K562 (cell line): ENCODE measurements around the gene RALGAPA2. TPM values are rescaled to one million over a fixed set of nuclear protein-coding genes. Genes with fewer than 3 reads are reported as not detected.

ENCODE experiments used
- CBFA2T2 ChIP-seq: fragments of 450-650 bp; conservative IDR thresholded peaks from 2 replicates; pipeline ENCODE4 v1.6.1; 2017; ENCODE audit warnings: mild to moderate bottlenecking
- MYC ChIP-seq, 2 experiments: fragments of 250-450 bp in 1 of 2; sonication (Bioruptor Pico) in 1 of 2; IDR thresholded peaks; 2 replicates each; pipeline versions ENCODE4 v1.5.1 to v1.6.1; 2012 to 2021; ENCODE audit warnings: low read depth in 2 of 2, borderline replicate concordance in 1 of 2, improper control_type of control experiment in 1 of 2, low read length in 1 of 2, mild to moderate bottlenecking in 1 of 2, moderate library complexity in 1 of 2
- NFIX ChIP-seq: fragments of 250-450 bp; sonication (Bioruptor Pico); IDR thresholded peaks from 2 replicates; pipeline ENCODE4 v1.4.0; 2020; ENCODE audit warnings: low read depth, mild to moderate bottlenecking, moderate library complexity
- ZNF436 ChIP-seq: fragments of 250-450, 450-650 bp; sonication (Bioruptor Pico); formaldehyde crosslinking; IDR thresholded peaks from 2 replicates; pipeline ENCODE4 v1.7.0; 2020; ENCODE audit warnings: mild to moderate bottlenecking
- ZNF584 ChIP-seq: fragments of 200-800 bp; sonication (Bioruptor generic); IDR thresholded peaks from 2 replicates; pipeline ENCODE4 v1.6.1; 2016; ENCODE audit warnings: low read depth, mild to moderate bottlenecking, missing genetic modification characterization, missing compliant biosample characterization
- polyA plus RNA-seq, 8 experiments: library from polyadenylated mRNA; depleted of rRNA in 4 of 8; stranded (reverse) in 5 of 8; unstranded in 3 of 8; fragments of >200 nt; fragmentation: Nextera tagmentation in 2 of 8; fragmentation: Illumina TruSeq in 1 of 8; extraction: Ambion mirVana in 2 of 8; extraction: Trizol in 1 of 8; gene quantifications; 2 replicates each; pipeline versions ENCODE4 v1.2.1 to v1.2.3, GENCODE V29; 2011 to 2014; ENCODE audit warnings: inconsistent platforms in 1 of 8, missing spikeins in 1 of 8
- total RNA-seq, 7 experiments: library from RNA; depleted of rRNA in 6 of 7; stranded (reverse); fragments of >200 nt in 6 of 7; fragmentation: Illumina TruSeq in 2 of 7; extraction: Trizol in 2 of 7; gene quantifications; 2 replicates each; pipeline versions ENCODE4 v1.2.1 to v1.2.3, GENCODE V29; 2011 to 2021; ENCODE audit warnings: low replicate concordance in 1 of 7
- TF ChIP-seq, protein P1 (sequence below): fragments of 450-650 bp; formaldehyde crosslinking; IDR thresholded peaks from 2 replicates; pipeline ENCODE4 v1.4.0; 2020; ENCODE audit warnings: mild to moderate bottlenecking, mixed read lengths
- TF ChIP-seq, protein P2 (sequence below): fragments of 150-350 bp; IDR thresholded peaks from 2 replicates; pipeline ENCODE4 v1.6.1; 2014; ENCODE audit warnings: low read depth, mild to moderate bottlenecking, low read length, borderline replicate concordance
- TF ChIP-seq, protein P3 (sequence below): fragments of 250-450 bp; sonication (Bioruptor Pico); IDR thresholded peaks from 2 replicates; pipeline ENCODE4 v1.9.0; 2021; ENCODE audit warnings: mild to moderate bottlenecking
- TF ChIP-seq, protein P4 (sequence below): sonication (generic); formaldehyde crosslinking; IDR thresholded peaks from 2 replicates; pipeline ENCODE4 v1.8.1; 2022; ENCODE audit warnings: missing genetic modification reagents

The RALGAPA2 gene
- total and polyA plus RNA-seq, 9 of the 15 experiments (the other 6 are each of a cell fraction or from before 2014, with no cell fraction given) = 0.35 to 2.7 (median 1.4) TPM

DNA sequence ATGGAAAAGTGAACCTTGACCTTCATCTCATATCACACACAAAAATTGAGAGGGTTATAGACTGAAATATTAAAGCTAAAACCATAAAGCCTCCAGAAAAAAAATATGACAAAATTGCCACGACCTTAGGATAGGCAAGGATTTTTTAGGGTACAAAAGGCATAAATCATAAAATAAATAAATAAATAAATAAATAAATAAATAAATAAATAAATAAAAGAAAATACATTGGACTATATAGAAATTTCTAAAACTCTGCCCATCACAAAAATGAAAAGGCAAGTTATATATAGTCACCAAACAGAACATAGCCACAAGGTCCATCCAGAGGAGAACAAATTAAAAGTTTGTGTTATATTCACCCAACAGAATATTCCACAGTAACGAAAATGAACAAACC lies 235.9 kb downstream of the RALGAPA2 start (continued):
- TF ChIP-seq, protein P1, sequence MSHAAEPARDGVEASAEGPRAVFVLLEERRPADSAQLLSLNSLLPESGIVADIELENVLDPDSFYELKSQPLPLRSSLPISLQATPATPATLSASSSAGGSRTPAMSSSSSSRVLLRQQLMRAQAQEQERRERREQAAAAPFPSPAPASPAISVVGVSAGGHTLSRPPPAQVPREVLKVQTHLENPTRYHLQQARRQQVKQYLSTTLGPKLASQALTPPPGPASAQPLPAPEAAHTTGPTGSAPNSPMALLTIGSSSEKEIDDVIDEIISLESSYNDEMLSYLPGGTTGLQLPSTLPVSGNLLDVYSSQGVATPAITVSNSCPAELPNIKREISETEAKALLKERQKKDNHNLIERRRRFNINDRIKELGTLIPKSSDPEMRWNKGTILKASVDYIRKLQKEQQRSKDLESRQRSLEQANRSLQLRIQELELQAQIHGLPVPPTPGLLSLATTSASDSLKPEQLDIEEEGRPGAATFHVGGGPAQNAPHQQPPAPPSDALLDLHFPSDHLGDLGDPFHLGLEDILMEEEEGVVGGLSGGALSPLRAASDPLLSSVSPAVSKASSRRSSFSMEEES (CRISPR knock-in tag) = no peak
- no peak for TF ChIP-seq ZNF584 (CRISPR knock-in tag)
- no peak for TF ChIP-seq NFIX (CRISPR knock-in tag)
- TF ChIP-seq, protein P2, sequence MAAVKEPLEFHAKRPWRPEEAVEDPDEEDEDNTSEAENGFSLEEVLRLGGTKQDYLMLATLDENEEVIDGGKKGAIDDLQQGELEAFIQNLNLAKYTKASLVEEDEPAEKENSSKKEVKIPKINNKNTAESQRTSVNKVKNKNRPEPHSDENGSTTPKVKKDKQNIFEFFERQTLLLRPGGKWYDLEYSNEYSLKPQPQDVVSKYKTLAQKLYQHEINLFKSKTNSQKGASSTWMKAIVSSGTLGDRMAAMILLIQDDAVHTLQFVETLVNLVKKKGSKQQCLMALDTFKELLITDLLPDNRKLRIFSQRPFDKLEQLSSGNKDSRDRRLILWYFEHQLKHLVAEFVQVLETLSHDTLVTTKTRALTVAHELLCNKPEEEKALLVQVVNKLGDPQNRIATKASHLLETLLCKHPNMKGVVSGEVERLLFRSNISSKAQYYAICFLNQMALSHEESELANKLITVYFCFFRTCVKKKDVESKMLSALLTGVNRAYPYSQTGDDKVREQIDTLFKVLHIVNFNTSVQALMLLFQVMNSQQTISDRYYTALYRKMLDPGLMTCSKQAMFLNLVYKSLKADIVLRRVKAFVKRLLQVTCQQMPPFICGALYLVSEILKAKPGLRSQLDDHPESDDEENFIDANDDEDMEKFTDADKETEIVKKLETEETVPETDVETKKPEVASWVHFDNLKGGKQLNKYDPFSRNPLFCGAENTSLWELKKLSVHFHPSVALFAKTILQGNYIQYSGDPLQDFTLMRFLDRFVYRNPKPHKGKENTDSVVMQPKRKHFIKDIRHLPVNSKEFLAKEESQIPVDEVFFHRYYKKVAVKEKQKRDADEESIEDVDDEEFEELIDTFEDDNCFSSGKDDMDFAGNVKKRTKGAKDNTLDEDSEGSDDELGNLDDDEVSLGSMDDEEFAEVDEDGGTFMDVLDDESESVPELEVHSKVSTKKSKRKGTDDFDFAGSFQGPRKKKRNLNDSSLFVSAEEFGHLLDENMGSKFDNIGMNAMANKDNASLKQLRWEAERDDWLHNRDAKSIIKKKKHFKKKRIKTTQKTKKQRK = no peak
- TF ChIP-seq MYC (IDR thresholded peaks at IDR 0.05; ENCODE audit: low read depth, low read length) = no peak
- no peak for TF ChIP-seq MYC (CRISPR knock-in tag; IDR thresholded peaks at IDR 0.05; ENCODE audit: borderline replicate concordance, low read depth)
- TF ChIP-seq, protein P3, sequence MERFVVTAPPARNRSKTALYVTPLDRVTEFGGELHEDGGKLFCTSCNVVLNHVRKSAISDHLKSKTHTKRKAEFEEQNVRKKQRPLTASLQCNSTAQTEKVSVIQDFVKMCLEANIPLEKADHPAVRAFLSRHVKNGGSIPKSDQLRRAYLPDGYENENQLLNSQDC = no peak
- no peak for TF ChIP-seq CBFA2T2
- TF ChIP-seq, protein P4, sequence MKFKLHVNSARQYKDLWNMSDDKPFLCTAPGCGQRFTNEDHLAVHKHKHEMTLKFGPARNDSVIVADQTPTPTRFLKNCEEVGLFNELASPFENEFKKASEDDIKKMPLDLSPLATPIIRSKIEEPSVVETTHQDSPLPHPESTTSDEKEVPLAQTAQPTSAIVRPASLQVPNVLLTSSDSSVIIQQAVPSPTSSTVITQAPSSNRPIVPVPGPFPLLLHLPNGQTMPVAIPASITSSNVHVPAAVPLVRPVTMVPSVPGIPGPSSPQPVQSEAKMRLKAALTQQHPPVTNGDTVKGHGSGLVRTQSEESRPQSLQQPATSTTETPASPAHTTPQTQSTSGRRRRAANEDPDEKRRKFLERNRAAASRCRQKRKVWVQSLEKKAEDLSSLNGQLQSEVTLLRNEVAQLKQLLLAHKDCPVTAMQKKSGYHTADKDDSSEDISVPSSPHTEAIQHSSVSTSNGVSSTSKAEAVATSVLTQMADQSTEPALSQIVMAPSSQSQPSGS (CRISPR knock-in tag) = no peak
- TF ChIP-seq ZNF436 = no peak
